SU-DHL-6 (cell line): Measurements from ENCODE around the gene EXPH5.
"Not testable (repeated sequence)": the region's sequence is repeated elsewhere in the genome, so short reads cannot be mapped to it uniquely, and the experiment has no call there.

Experiments used
- H2AFZ ChIP-seq: fragments of 200-600 bp; sonication (generic); 2 replicates; pipeline ENCODE4 v1.6.1; 2014; ENCODE audit warnings: low read depth, mild to moderate bottlenecking, moderate library complexity, mixed read lengths, antibody characterized with exemption, low read length; ENCODE audit not compliant: severe bottlenecking
- H3F3A ChIP-seq: fragments of 200-600 bp; shearing (Covaris generic); 2 replicates; pipeline ENCODE4 v1.6.0; 2016; ENCODE audit warnings: antibody characterized with exemption, mild to moderate bottlenecking; ENCODE audit not compliant: insufficient read depth
- H3K27ac ChIP-seq: fragments of 200-600 bp; sonication (generic); 2 replicates; pipeline ENCODE4 v1.5.1; 2016; ENCODE audit warnings: low read depth, mild to moderate bottlenecking, low read length, moderate library complexity, mixed read lengths
- H3K27me3 ChIP-seq: fragments of 200-600 bp; sonication (generic), shearing (Covaris generic); 2 replicates; pipeline ENCODE4 v1.6.0; 2014; ENCODE audit warnings: mild to moderate bottlenecking, low read length
- H3K36me3 ChIP-seq: fragments of 200-600 bp; sonication (generic); 2 replicates; pipeline ENCODE4 v1.6.1; 2014; ENCODE audit warnings: mild to moderate bottlenecking, low read length, mixed read lengths
- H3K4me2 ChIP-seq: fragments of 300-600, 200-600 bp; shearing (Covaris generic), sonication (generic); 2 replicates; pipeline ENCODE4 v1.6.0; 2014; ENCODE audit warnings: low read length, low read depth, mild to moderate bottlenecking; ENCODE audit not compliant: poor library complexity, severe bottlenecking
- H3K4me3 ChIP-seq: fragments of 200-600 bp; sonication (generic); 2 replicates; pipeline ENCODE4 v1.5.1; 2014; ENCODE audit warnings: antibody characterized with exemption, low read length, mild to moderate bottlenecking, mixed read lengths; ENCODE audit not compliant: insufficient read depth, poor library complexity, severe bottlenecking
- H3K79me2 ChIP-seq: fragments of 200-600 bp; sonication (generic); 2 replicates; pipeline ENCODE4 v1.6.1; 2014; ENCODE audit warnings: mild to moderate bottlenecking, low read length, moderate library complexity; ENCODE audit not compliant: insufficient read depth
- H3K9ac ChIP-seq: fragments of 200-600 bp; sonication (generic); 2 replicates; pipeline ENCODE4 v1.7.0; 2014; ENCODE audit warnings: mild to moderate bottlenecking, low read length
- H3K9me2 ChIP-seq: fragments of 200-600 bp; sonication (generic); replicated peaks from 2 replicates; pipeline ENCODE4 v1.6.1; 2014; ENCODE audit warnings: low read length; ENCODE audit not compliant: insufficient read depth
- H3K9me3 ChIP-seq: fragments of 200-600 bp; sonication (generic); 2 replicates; pipeline ENCODE4 v1.6.1; 2014; ENCODE audit warnings: low read length, mixed read lengths; ENCODE audit not compliant: insufficient read depth
- H4K20me1 ChIP-seq: fragments of 200-600 bp; sonication (generic); 2 replicates; pipeline ENCODE4 v1.6.1; 2014; ENCODE audit warnings: low read depth, mild to moderate bottlenecking, antibody characterized with exemption, low read length, moderate library complexity, mixed read lengths
- CTCF ChIP-seq: fragments of 200-600 bp; sonication (generic); IDR thresholded peaks from one replicate; pipeline ENCODE4 v1.5.1; 2017; ENCODE audit warnings: antibody characterized with exemption, mild to moderate bottlenecking, low read length, moderate library complexity; ENCODE audit not compliant: insufficient read depth, poor library complexity, severe bottlenecking
- EZH2phosphoT487 ChIP-seq: fragments of 200-600 bp; sonication (generic), shearing (Covaris generic); conservative IDR thresholded peaks from 2 replicates; pipeline ENCODE4 v1.6.1; 2018; ENCODE audit warnings: mild to moderate bottlenecking, antibody characterized with exemption, low read length, moderate library complexity, mixed read lengths

EXPH5 gene

DNA sequence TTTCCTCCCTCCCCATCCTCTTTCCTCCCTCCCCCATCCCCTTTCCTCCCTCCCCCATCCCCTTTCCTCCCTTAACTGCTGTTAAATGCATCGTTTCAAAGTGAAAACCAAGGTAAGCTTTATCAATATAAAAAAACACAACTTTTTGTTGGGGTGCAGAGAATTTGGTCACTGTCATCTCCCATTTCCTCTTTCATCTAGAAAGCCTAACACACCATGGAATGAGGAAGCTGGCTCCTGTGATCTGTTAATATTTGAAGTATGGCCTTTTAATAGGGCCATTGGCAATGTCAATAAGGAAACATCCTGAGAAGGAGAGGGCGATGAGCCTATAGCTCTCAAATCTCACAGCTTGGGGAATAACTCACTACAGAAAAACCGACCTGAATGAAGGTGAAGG, 7.0 kb downstream of the EXPH5 start:
- Histone ChIP-seq H3K9me3 (no peaks in the 10 kb centered on the region), H3K79me2 (no peaks in the 10 kb centered on the region), H3K4me2 (no peak overlapping the region), H3K36me3 (no peaks in the 10 kb centered on the region), H3K9me2 (no peaks in the 10 kb centered on the region), H3K27ac (no peak overlapping the region), H3K27me3 (no peaks in the 10 kb centered on the region), H3K9ac (no peak overlapping the region), H3F3A (no peaks in the 10 kb centered on the region), H3K4me3 (no peak overlapping the region), H4K20me1 (no peaks in the 10 kb centered on the region), H2AFZ (no peak overlapping the region)
- TF ChIP-seq CTCF (no peak), EZH2phosphoT487 (no peak)

DNA sequence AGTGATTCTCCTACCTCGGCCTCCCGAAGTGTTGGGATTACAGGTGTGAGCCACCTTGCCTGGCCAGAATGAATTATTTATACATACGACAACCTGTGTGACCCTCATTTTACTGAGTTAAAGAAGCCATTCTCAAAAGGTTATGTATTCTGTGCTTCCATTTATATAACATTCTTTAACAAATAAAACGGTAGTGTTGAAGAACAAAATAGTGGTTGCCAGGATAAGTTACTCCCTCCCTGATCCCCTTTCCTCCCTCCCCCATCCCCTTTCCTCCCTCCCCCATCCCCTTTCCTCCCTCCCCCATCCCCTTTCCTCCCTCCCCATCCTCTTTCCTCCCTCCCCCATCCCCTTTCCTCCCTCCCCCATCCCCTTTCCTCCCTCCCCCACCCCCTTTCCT, 7.4 kb downstream of the EXPH5 start:
- H4K20me1 ChIP-seq, H3K27ac ChIP-seq, H3K9me2 ChIP-seq, H3K4me2 ChIP-seq, H3K9ac ChIP-seq, H2AFZ ChIP-seq, H3K79me2 ChIP-seq, H3F3A ChIP-seq, H3K36me3 ChIP-seq, H3K4me3 ChIP-seq, H3K27me3 ChIP-seq, H3K9me3 ChIP-seq: not testable (repeated sequence)

GRCh38 chr11:108584973-108585372, 8.6 kb downstream of the EXPH5 start:
- no peak for TF ChIP-seq EZH2phosphoT487
- TF ChIP-seq CTCF: no peak
- H4K20me1 ChIP-seq: no peaks in the 10 kb centered on the region
- no peaks in the 10 kb centered on the region for H3K79me2 ChIP-seq

DNA sequence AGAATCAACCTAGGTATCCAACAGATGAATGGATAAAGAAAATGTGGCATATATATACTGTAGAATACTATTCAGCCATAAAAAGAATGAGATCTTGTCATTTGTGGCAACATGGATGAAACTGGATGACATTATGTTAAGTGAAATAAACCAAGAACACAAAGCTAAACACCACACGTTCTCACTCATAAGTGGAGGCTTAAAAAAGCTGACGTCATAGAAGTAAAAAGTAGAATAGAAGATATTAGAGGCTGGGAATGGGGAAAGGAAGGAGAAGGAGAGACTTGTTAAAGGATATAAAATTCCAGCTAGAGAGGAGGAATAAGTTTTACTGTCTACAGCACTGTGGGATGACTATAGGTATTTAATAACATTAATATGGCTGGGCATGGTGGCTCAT, 12.9 kb downstream of the EXPH5 start:
- Histone ChIP-seq H3K9me2 (no peaks in the 10 kb centered on the region), H3K4me3 (no peak overlapping the region), H3K79me2 (no peaks in the 10 kb centered on the region), H3K27me3 (no peaks in the 10 kb centered on the region), H3K4me2 (no peak overlapping the region), H3K36me3 (no peaks in the 10 kb centered on the region), H2AFZ (no peak overlapping the region), H3K27ac (no peak overlapping the region), H3K9me3 (no peaks in the 10 kb centered on the region), H3F3A (no peaks in the 10 kb centered on the region), H3K9ac (no peak overlapping the region), H4K20me1 (no peaks in the 10 kb centered on the region)
- no peak for TF ChIP-seq CTCF
- TF ChIP-seq EZH2phosphoT487: no peak

More at GRCh38 chr11:108584973-108585372, 8.6 kb downstream of the EXPH5 start:
- Histone ChIP-seq H3K27me3 (no peaks in the 10 kb centered on the region), H3K4me2 (no peak overlapping the region), H3F3A (no peaks in the 10 kb centered on the region), H3K9ac (no peak overlapping the region), H3K9me3 (no peaks in the 10 kb centered on the region), H3K27ac (no peak overlapping the region), H2AFZ (no peak overlapping the region), H3K36me3 (no peaks in the 10 kb centered on the region), H3K9me2 (no peaks in the 10 kb centered on the region), H3K4me3 (no peak overlapping the region)
